ENCODE data around the gene ITPRIPL2.

The ITPRIPL2 gene

GRCh38 chr16:19130852-19131824, 17.4 kb downstream of the ITPRIPL2 start:
- no peaks in the 10 kb centered on the region for H3K27me3 ChIP-seq (ENCODE audit: control insufficient read depth, insufficient read depth, low read length)
- H3K9ac ChIP-seq (ENCODE audit: low read depth, low read length) = no peak overlapping the region
- H3K4me1 ChIP-seq (ENCODE audit: control insufficient read depth, insufficient read depth, low read length) = peaks cover 8% of the 10 kb centered on the region
- no peaks in the 10 kb centered on the region for H3K36me3 ChIP-seq (ENCODE audit: control insufficient read depth, insufficient read depth, low read length)
- H3K4me3 ChIP-seq (ENCODE audit: low read depth, low read length) = no peak overlapping the region
- H3K9me3 ChIP-seq (ENCODE audit: control insufficient read depth, insufficient read depth, low read length) = no peaks in the 10 kb centered on the region

- Histone ChIP-seq H3K9me3 (ENCODE audit: control insufficient read depth, insufficient read depth, low read length) (no peaks in the 10 kb centered on the region), H3K4me1 (ENCODE audit: control insufficient read depth, insufficient read depth, low read length) (peaks cover 8% of the 10 kb centered on the region), H3K36me3 (ENCODE audit: control insufficient read depth, insufficient read depth, low read length) (no peaks in the 10 kb centered on the region), H3K27me3 (ENCODE audit: control insufficient read depth, insufficient read depth, low read length) (no peaks in the 10 kb centered on the region), H3K4me3 (ENCODE audit: low read depth, low read length) (no peak overlapping the region), H3K9ac (ENCODE audit: low read depth, low read length) (no peak overlapping the region)
Observed at GRCh38 chr16:19131825-19132218, 18.1 kb downstream of the ITPRIPL2 start.

GRCh38 chr16:19132255-19132654, 18.5 kb downstream of the ITPRIPL2 start:
- H3K27me3 ChIP-seq (ENCODE audit: control insufficient read depth, insufficient read depth, low read length) = no peaks in the 10 kb centered on the region
- H3K9ac ChIP-seq (ENCODE audit: low read depth, low read length) = no peak overlapping the region
- H3K4me3 ChIP-seq (ENCODE audit: low read depth, low read length) = no peak overlapping the region
- H3K36me3 ChIP-seq (ENCODE audit: control insufficient read depth, insufficient read depth, low read length) = no peaks in the 10 kb centered on the region
- H3K9me3 ChIP-seq (ENCODE audit: control insufficient read depth, insufficient read depth, low read length) = no peaks in the 10 kb centered on the region
- peaks cover 8% of the 10 kb centered on the region for H3K4me1 ChIP-seq (ENCODE audit: control insufficient read depth, insufficient read depth, low read length)

- H3K9ac ChIP-seq (ENCODE audit: low read depth, low read length) = no peak overlapping the region
- H3K9me3 ChIP-seq (ENCODE audit: control insufficient read depth, insufficient read depth, low read length) = no peaks in the 10 kb centered on the region
- no peaks in the 10 kb centered on the region for H3K27me3 ChIP-seq (ENCODE audit: control insufficient read depth, insufficient read depth, low read length)
- H3K36me3 ChIP-seq (ENCODE audit: control insufficient read depth, insufficient read depth, low read length) = no peaks in the 10 kb centered on the region
- peaks cover 8% of the 10 kb centered on the region for H3K4me1 ChIP-seq (ENCODE audit: control insufficient read depth, insufficient read depth, low read length)
- H3K4me3 ChIP-seq (ENCODE audit: low read depth, low read length) = no peak overlapping the region
Observed at GRCh38 chr16:19132898-19133297, 19.1 kb downstream of the ITPRIPL2 start.

GRCh38 chr16:19133600-19133999, 19.8 kb downstream of the ITPRIPL2 start:
- peaks cover 8% of the 10 kb centered on the region for H3K4me1 ChIP-seq (ENCODE audit: control insufficient read depth, insufficient read depth, low read length)
- H3K36me3 ChIP-seq (ENCODE audit: control insufficient read depth, insufficient read depth, low read length) = no peaks in the 10 kb centered on the region
- H3K4me3 ChIP-seq (ENCODE audit: low read depth, low read length) = no peak overlapping the region
- no peaks in the 10 kb centered on the region for H3K27me3 ChIP-seq (ENCODE audit: control insufficient read depth, insufficient read depth, low read length)
- no peak overlapping the region for H3K9ac ChIP-seq (ENCODE audit: low read depth, low read length)
- no peaks in the 10 kb centered on the region for H3K9me3 ChIP-seq (ENCODE audit: control insufficient read depth, insufficient read depth, low read length)

GRCh38 chr16:19135201-19135842, 21.6 kb downstream of the ITPRIPL2 start:
- Histone ChIP-seq H3K9ac (ENCODE audit: low read depth, low read length) (no peak overlapping the region), H3K4me3 (ENCODE audit: low read depth, low read length) (no peak overlapping the region), H3K4me1 (ENCODE audit: control insufficient read depth, insufficient read depth, low read length) (peaks cover 5% of the 10 kb centered on the region), H3K9me3 (ENCODE audit: control insufficient read depth, insufficient read depth, low read length) (no peaks in the 10 kb centered on the region), H3K27me3 (ENCODE audit: control insufficient read depth, insufficient read depth, low read length) (no peaks in the 10 kb centered on the region), H3K36me3 (ENCODE audit: control insufficient read depth, insufficient read depth, low read length) (no peaks in the 10 kb centered on the region)

- Histone ChIP-seq H3K9me3 (ENCODE audit: control insufficient read depth, insufficient read depth, low read length) (no peaks in the 10 kb centered on the region), H3K36me3 (ENCODE audit: control insufficient read depth, insufficient read depth, low read length) (no peaks in the 10 kb centered on the region), H3K4me3 (ENCODE audit: low read depth, low read length) (no peak overlapping the region), H3K4me1 (ENCODE audit: control insufficient read depth, insufficient read depth, low read length) (peaks cover 2% of the 10 kb centered on the region), H3K9ac (ENCODE audit: low read depth, low read length) (no peak overlapping the region), H3K27me3 (ENCODE audit: control insufficient read depth, insufficient read depth, low read length) (no peaks in the 10 kb centered on the region)
Observed at GRCh38 chr16:19135896-19136438, 22.2 kb downstream of the ITPRIPL2 start.

- H3K9ac ChIP-seq (ENCODE audit: low read depth, low read length) = no peak overlapping the region
- H3K4me3 ChIP-seq (ENCODE audit: low read depth, low read length) = no peak overlapping the region
- no peaks in the 10 kb centered on the region for H3K36me3 ChIP-seq (ENCODE audit: control insufficient read depth, insufficient read depth, low read length)
- H3K4me1 ChIP-seq (ENCODE audit: control insufficient read depth, insufficient read depth, low read length) = no peaks in the 10 kb centered on the region
- no peaks in the 10 kb centered on the region for H3K9me3 ChIP-seq (ENCODE audit: control insufficient read depth, insufficient read depth, low read length)
- no peaks in the 10 kb centered on the region for H3K27me3 ChIP-seq (ENCODE audit: control insufficient read depth, insufficient read depth, low read length)
Observed at GRCh38 chr16:19136549-19137196, 22.9 kb downstream of the ITPRIPL2 start.

- Histone ChIP-seq H3K4me1 (ENCODE audit: control insufficient read depth, insufficient read depth, low read length) (no peaks in the 10 kb centered on the region), H3K27me3 (ENCODE audit: control insufficient read depth, insufficient read depth, low read length) (no peaks in the 10 kb centered on the region), H3K9me3 (ENCODE audit: control insufficient read depth, insufficient read depth, low read length) (no peaks in the 10 kb centered on the region), H3K4me3 (ENCODE audit: low read depth, low read length) (no peak overlapping the region), H3K36me3 (ENCODE audit: control insufficient read depth, insufficient read depth, low read length) (no peaks in the 10 kb centered on the region), H3K9ac (ENCODE audit: low read depth, low read length) (no peak overlapping the region)
Observed at GRCh38 chr16:19137201-19138128, 23.7 kb downstream of the ITPRIPL2 start.

GRCh38 chr16:19138601-19139000, 24.8 kb downstream of the ITPRIPL2 start:
- H3K9me3 ChIP-seq (ENCODE audit: control insufficient read depth, insufficient read depth, low read length) = no peaks in the 10 kb centered on the region
- no peak overlapping the region for H3K4me3 ChIP-seq (ENCODE audit: low read depth, low read length)
- H3K27me3 ChIP-seq (ENCODE audit: control insufficient read depth, insufficient read depth, low read length) = no peaks in the 10 kb centered on the region
- no peaks in the 10 kb centered on the region for H3K4me1 ChIP-seq (ENCODE audit: control insufficient read depth, insufficient read depth, low read length)
- H3K36me3 ChIP-seq (ENCODE audit: control insufficient read depth, insufficient read depth, low read length) = no peaks in the 10 kb centered on the region
- no peak overlapping the region for H3K9ac ChIP-seq (ENCODE audit: low read depth, low read length)
